NCI-H82 treated with DMSO at 0.1 percent for 48 hours (cell line): Measurements from ENCODE around the gene GALNT3.

Experiments used
- DNase-seq: peaks from one replicate; lab custom pipeline; 2025; ENCODE audit not compliant: unreplicated experiment; lab: John Stamatoyannopoulos, UW

Gene GALNT3

DNA sequence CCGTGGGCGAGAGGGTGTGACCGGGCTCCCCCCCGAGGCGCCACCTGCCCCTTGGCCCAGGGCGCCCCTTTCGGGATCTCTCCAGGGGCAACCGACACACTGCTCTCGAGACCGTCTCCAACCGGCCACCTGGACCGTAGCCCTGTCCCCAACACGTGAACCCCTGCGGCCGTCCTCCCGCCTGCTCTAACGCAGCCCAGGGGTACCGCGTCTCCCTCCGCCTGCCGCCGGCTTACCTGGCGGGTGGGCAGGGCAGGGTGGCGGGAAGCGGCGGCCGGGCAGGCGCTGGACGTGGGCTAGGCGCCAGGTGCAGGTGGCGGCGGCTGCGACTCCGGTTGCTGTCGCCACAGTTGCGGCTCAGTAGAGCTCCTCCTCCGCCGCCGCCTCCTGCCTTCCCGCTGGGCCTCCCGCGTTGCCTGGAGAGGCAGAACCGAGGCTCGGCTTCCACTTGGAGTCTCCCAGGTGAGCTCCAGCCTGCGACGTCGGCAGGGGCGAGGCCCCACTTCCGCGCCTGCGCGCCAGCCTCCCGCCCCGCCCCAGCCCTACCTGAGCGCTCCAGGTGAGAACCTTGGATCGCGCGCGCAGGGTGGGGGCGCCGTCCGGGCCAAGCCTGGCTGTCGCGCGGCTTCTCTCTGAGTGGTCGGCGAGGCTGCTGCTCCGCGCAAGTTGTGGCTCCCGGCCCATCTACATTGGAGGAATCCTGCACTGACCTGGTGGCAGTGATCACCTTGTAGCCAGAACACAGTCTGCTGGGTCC lies at the start of gene GALNT3:
Gene GALNT3, minus strand, starts transcription at position 469 of the 757 bp plus-strand sequence. CDS start 23,547 bp downstream, outside the sequence.
- no peak for DNase-seq

DNA sequence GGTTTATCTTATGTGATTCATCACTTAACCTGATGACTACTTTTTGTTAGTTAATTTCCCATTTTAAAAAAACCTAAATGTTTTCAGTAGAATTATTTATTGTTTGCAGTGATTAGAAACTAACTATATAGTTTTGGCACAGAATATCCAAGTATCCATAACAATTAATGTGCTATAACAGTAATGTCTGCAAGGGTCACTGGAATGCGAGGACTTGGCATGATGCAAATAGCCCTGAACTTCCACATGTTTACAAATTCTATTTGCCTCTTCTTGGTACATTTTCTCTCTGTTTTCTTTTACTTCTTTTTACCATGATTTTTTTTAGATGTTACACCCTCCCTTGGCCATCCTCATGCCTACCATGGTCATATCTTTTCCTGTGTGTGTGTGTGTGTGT lies 49.3 kb upstream of the GALNT3 start:
- peak; percentile 49 for DNase-seq

DNA sequence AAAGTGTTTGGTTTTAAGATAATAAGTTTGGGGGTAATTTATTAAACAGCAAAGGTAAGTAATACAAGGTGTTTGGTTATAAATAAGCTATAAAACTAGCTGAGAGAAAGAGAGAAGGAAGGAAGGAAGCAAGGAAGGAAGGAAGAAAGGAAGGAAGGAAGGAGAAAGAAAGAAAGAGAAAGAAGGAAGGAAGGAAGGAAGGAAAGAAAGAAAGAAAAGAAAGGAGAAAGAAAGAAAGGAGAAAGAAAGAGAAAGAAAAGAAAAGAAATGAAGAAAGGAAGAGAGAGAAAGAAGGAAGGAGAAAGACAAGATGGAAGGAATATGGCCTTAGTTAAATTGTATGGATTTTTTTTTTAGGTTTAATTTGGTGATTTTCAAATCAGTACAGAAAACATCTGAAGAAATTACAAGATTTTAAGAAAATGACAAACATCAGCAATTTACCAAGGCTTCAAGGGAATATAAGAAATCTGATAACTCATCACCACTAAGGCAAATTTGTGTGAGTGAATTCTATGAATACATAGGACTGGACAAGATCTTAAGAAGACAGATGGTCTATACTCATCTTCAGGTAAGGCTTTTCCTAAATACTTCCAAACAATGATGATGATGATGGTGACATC lies 46.4 kb upstream of the GALNT3 start:
- no peak for DNase-seq

DNA sequence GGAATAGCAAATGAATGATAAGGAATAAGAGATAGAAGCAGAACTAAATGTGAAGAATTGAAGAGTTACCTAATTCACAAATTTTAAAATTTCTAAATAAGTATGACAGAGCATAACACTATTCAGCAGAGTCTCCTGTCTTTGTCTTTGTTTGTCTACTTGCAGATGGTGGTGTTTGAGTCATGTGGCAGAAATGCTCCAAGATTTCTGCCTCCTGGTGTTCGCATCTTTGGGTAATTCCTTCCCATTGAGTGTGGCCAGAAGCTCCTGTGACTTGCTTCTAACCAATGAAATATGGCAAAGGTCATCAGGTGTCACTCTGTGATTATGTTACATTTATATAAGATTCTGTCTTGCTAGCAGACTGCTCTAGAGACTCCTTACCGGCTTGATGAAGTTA lies 45.6 kb upstream of the GALNT3 start:
- DNase-seq, result no peak

DNA sequence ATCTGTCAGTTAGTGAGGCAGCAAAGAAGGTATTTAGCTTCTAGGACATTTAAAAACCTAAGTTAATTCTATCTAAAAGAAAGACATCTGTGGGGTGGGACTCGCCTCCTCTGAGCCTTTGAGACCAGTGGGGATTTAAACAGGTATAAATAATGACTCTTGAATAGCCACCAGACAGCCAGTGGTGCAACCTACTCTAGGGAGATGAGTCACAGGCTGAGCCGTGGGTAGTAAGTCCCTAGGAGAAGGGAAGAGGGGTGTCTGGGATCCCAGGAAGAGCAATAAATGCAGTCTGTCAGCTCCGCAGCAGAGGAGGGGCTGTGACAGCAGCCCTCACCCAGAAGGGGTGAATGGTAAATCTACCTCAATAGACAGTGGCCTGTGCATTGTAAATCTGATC lies 43.1 kb upstream of the GALNT3 start:
- no peak for DNase-seq

DNA sequence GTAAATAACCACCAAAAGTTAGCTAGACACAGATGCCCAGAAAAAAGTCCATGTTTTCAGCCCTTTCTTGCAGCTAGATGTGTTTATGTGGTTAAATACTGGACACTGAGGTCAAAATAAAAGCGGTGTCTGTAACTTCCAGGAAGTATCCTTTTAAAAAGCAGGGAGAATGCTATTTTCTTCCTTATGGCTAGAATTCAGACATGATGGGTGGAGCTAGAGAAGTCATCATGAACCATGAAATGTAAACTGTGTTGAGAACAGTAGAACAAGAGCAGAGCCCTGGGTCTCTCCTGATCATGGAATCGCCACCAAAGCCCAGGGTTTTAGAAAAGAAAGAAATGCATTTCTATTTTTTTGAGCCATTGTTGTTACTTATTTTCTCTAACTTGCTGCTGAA lies 41.3 kb upstream of the GALNT3 start:
- no peak for DNase-seq

DNA sequence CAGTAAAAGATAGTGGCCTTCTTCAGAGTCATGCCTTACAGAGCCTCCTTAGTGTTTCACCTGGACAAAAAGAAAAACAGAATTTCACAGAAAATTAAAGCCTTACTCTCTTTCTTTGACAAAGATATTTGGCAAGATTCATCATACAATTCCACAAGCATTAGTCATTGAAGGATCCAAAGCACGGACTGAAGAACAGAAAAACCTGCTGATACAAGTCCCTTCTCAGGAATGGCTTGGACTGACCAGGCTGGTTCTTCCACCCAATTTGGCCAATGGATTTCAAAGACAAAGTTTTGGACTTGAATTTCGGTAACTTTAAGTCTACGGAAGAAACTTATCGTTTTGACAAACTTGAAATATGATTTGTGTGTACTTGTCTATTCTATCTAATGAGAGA lies 39.1 kb upstream of the GALNT3 start:
- no peak for DNase-seq

DNA sequence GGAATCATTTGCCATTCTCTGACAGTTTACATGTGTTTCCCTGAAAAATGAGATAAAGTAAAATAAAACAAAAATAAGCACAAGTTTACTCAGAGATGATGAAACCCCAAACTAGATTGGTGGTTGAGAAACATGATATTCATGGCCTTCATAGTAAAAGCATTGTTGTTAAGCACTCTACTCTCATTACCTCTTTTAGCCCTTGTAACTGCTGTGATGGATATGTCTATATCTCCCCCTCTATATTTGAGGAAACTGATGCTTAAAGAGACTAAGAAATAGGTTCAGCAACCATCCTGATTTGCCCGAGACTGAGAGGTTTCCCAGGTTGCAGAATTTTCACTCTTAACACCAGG lies 33.9 kb upstream of the GALNT3 start:
- DNase-seq, result no peak

DNA sequence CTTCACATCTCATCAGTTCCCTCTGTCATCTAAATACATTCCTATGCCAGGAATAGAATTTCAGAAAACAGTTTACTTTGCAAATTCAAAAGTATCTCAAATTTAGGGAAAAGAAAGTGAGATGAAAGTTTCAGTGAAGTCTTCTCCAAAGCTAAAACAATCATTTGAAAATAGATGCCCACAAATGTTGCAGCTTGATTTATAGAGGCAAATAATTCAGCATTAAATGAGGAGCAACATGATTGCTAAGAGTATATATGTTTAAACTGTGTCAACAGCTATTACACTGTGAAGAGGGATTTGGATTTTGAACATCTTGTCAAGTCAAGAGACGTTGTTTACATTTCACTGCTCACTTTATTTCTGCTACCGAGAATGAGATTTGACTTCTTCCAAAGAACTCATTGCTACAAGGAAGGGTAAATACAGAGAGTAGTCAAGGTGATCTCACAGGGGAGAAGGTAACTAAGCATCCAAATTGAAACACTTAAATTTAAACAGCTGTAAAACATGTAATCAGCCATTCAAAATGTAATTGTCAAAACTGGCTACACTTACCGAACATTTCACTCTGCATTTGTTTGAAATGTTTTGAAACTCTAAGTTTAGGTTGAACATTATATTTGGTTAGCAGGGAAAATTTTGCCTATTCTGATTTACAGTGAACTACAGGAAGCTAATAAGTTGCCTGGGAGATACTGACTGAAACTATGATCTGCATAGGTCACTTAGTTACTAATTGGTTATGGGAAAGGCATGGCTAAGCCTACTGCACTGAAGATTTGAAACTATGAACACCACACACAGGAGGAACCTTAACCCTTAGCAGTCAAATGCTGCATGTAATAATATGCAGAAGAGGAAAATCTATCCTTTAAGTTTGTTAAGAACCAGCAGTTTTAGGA lies 33.2 kb upstream of the GALNT3 start:
- no peak for DNase-seq

DNA sequence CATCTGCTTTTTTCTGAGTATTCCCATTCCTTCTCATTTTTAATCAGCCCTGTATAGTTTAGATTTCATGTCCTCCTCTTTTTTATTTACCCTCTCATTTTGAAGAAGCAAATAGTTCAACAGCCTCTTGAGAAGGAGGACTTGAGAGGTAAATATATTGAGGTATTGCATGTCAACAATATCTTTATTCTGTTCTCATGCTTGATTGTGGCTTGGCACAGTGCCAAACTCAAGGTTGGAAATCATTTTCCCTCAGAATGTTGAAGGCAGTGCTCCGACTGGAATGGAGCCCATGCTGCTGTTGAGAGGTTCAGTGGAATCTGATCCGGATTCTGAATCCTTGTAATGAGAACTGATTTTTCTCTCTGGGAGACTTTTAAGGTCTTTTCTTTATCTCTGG lies 31.0 kb upstream of the GALNT3 start:
- no peak for DNase-seq

DNA sequence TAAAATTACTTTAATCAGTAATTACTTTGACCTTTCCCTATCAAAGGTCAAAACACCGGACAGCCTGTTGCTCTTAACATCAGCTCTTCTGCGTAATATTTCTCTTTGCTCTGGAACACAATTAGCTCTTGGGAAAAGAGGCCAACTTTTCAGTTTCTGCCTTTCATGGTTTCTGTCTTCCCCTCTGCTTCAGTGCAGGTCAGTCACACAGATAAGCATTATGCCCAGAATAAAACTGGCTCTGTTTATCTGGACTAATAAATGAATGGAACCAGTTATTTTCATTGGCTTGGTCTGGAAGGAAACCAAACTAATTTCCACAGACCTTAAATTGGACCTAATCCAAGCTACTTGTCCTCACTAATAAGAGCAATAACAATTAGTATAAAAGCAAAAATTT lies 26.2 kb upstream of the GALNT3 start:
- DNase-seq, result no peak

DNA sequence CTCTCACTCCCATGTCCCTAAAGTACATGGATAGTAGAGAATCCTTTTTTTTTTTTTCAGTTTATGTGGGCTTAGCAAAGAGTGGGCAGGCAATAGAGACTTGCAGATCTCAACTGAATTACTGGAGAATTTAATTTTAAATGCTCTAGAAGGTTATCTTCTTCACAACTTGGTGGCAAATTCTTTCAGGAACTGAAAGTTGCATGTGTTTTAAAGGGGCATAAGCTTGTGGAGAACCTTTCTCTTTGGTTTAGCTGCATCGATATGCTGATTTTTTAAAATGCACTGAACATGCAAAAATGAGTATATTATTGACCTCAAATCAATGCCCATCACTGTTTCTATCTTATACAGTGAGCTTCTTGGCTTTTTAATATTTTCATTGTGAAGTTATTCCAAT lies 24.9 kb upstream of the GALNT3 start:
- no peak for DNase-seq

DNA sequence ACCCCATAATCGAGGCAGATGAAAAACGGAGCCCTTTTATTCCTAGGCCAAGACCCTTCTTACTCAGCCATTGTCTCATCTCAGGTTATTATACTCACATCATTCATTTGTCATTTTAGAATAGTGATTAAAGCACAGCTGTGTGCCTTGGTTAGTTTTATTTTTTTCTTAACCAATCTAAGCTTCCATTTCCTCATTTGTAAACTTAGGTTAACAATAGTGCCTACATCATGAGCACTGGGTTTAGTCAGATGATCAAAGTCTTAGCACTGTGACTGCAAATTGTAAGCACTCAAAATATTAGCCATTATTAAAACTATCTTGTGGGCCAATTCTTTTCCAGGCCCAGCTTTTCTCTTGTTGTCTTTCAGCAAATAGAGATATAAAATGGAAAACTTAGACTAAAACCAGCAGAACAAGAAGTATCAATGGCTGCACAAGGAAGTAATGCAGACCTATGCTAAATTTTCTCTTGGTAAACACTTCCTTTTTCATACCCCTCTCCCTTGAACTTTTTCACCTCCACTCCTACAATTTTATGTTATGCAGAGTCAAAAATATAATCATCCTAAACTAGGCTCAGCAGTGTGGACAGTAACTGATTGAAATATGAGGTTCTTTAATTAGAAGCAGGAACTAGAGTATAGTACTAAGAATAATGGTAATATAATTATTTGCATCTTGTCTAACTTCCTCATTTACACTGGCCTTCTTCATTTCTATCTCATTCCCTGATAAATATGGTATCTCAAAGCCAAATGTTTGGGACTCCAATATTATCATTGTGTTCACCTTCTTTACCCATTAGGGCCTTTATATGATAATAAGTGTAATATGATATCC lies 21.5 kb upstream of the GALNT3 start:
- no peak for DNase-seq

DNA sequence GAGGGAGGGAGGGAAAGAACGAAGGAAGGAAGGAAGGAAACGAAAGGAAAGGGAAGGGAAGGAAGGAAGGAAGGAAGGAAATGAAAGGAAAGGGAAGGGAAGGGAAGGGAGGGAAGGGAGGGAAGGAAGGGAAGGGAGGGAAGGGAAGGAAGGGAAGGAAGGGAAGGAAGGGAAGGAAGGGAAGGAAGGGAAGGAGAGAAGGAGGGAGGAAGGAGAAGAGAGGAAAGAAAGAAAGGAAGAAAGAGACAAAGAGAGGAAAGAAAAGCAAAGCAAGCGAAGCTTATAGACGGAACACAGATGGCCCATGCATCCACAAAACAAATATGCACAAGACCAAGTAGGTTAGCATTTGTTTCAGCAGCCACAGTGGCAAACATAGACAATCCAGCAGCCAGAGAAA lies 20.4 kb upstream of the GALNT3 start:
- no peak for DNase-seq

DNA sequence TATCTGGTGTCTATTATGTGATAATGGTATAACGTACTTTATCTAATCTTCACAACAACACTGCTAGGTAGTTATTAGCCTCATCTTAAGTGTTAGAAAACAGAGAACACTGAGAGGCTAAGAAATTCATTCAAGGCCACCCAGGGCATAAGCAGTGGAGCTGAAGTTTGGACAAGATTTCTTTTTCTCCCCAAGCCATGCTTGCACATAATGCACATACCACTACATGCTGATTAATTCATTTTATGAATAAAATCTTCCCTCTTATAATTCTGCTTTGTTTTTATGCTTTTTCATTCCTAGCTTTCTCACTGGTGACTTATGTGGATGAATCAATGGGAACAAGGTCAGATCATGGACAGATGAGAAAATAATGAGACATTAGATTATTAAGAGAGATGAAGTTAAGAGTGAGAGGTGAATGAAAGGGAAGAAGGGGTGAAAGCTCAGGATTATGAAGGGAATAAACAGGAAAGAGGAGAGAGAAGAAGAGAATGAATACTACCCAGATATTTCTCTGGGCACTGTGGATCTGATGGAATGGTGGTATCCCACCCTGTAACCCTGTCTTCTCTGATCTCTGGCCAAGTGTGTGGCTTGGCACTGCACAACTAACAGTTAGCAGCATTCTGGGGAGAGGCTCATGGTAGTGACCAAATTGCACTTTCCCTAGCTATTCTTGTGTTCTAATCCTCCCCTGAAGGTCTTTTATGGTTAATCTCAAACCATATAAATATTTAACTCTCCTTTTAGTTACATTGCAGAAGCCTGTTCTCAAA lies 17.7 kb upstream of the GALNT3 start:
- DNase-seq, result no peak

DNA sequence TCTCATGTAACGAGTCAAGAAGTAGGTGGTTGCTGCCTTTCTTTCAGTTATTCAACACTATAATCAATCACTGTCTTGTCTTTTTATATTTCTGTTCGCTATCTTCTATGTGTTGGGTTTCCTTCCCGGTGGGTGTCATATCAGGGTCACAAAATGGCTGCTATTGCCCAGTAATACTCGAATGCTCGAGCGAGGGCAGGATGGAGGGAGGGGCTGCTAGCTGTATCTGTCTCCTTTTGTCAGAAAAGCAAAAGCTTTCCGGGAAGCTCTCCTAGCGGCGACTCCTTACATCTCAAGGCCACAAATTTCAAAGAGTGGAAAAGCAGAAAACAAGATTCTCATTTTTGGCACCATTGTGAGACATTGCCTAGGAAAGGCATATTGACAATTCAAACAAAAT lies 16.4 kb upstream of the GALNT3 start:
- DNase-seq, result no peak

DNA sequence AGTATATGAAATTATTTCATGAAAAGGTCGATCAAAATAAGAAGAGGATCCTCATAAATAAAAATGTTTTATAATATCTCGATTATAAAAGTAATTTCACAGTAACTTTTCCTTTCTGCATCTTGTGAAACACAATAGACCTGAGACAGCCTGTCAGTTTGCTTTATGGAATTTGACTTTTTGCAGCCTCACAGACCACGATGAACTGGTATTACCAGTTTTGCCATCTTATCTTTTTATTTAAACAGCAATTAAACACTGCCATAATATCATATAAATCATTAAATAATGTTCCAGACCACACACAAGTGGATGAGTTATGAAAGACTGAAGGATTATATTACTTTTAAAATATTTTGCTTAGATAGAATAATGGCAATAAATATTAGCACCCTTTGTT lies 10.7 kb upstream of the GALNT3 start:
- no peak for DNase-seq

DNA sequence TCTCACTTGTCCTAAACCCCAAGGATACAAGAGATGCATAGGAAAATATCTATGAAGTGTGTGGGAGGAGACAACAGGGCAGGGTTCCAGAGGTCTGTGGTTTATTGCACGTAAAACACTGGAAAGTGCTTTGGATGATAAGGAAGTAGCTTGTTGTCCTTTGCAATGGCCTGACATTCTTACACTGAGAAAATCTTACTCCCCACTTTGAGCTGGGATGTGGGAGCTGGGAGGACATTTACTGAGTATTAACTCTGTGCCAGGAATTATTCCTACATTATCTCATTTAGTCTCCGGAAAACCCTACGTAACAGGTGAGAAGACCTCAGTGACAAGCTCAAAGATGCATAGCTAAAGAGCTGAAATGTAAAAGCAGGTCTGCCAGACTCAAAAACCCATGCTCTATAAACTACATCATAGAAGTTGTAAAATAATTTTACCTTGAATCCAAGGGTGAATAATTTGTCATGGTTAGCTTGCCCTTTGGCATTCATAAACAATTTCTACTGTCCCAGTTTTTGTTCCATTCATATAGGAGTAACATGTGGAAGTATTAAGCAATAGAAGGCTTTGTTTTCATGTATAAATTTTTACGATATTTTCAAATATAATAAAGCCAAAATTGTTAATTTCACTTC lies 9.2 kb upstream of the GALNT3 start:
- no peak for DNase-seq

DNA sequence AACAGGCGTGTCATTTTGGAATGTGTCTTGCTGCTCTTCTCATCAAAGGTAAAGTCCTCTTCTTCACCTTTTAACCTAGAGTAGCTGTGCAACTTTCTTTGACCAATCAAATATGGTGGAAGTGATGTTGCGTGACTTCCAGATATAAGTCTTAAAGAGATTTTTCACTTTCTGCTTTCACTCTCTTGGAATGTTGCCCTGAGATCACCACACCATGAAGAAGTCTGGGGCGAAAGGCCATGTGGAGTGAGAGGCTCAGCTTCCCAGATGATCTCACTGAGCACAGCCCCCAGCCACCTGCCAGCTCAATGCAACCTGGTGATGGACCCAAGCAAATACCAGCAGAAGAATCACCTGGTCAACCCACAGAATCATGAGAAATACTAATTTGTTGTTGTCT lies 7.1 kb upstream of the GALNT3 start:
- DNase-seq, result no peak
